ENCODE data around the gene C11orf98. TPM values are rescaled to one million over a fixed set of nuclear protein-coding genes. Genes with fewer than 3 reads are reported as not detected.
A peak's percentile ranks its signal among the peaks of the same experiment; 100 is the strongest.

The C11orf98 gene
- total and polyA plus RNA-seq, 4 donors = 19.0 to 140 (median 94.7) TPM

DNA sequence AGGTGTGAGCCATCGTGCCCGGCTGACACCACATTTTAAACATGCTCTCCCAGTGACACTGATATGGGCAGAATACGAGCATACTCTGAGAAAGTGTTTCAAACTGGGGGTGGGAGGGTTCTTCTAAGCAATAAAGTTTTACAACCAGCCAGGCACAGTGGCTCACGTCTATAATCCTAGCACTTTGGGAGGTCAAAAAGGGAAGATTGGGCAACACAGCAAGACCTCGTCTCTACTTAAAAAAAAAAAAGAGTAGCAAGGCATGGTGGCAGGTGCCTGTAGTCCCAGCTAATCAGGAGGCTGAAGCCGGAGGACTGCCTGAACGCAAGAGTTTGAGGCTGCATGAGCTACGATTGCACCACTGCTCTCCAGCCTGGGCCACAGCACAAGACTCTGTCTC lies 20.8 kb downstream of the C11orf98 start:
- H3K4me3 ChIP-seq = no peak overlapping the region
- no peak overlapping the region for H3K9ac ChIP-seq (ENCODE audit: insufficient read depth in 1 of 2, low read length in 2 of 2)
- H3K36me3 ChIP-seq (ENCODE audit: control insufficient read depth in 4 of 4, insufficient read depth in 4 of 4, low read length in 4 of 4) = peaks cover 0 to 23% (median 17%) of the 10 kb centered on the region in 4 donors
- no peaks in the 10 kb centered on the region for H3K9me3 ChIP-seq (ENCODE audit: control insufficient read depth in 4 of 4, insufficient read depth in 3 of 4, low read length in 3 of 4)
- H3K27me3 ChIP-seq (ENCODE audit: control insufficient read depth in 3 of 3, insufficient read depth in 3 of 3, low read length in 2 of 3) = no peaks in the 10 kb centered on the region
- H3K27ac ChIP-seq (ENCODE audit: low read depth in 1 of 2, low read length in 1 of 2) = no peak overlapping the region
- ATAC-seq (ENCODE audit: insufficient read depth, low FRiP score) (no peak), DNase-seq (no peak)
- TF ChIP-seq, protein P1, sequence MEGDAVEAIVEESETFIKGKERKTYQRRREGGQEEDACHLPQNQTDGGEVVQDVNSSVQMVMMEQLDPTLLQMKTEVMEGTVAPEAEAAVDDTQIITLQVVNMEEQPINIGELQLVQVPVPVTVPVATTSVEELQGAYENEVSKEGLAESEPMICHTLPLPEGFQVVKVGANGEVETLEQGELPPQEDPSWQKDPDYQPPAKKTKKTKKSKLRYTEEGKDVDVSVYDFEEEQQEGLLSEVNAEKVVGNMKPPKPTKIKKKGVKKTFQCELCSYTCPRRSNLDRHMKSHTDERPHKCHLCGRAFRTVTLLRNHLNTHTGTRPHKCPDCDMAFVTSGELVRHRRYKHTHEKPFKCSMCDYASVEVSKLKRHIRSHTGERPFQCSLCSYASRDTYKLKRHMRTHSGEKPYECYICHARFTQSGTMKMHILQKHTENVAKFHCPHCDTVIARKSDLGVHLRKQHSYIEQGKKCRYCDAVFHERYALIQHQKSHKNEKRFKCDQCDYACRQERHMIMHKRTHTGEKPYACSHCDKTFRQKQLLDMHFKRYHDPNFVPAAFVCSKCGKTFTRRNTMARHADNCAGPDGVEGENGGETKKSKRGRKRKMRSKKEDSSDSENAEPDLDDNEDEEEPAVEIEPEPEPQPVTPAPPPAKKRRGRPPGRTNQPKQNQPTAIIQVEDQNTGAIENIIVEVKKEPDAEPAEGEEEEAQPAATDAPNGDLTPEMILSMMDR (IDR thresholded peaks at IDR 0.05; ENCODE audit: control extremely low read depth, extremely low read depth) = no peak
- peaks cover 0 to 14% (median 6%) of the 10 kb centered on the region in 5 donors for H3K4me1 ChIP-seq (ENCODE audit: control insufficient read depth in 5 of 5, insufficient read depth in 5 of 5, low read length in 5 of 5)
- WGBS, 2 donors = 78 to 85% methylated on average over 8 of the region's 8 CpGs

DNA sequence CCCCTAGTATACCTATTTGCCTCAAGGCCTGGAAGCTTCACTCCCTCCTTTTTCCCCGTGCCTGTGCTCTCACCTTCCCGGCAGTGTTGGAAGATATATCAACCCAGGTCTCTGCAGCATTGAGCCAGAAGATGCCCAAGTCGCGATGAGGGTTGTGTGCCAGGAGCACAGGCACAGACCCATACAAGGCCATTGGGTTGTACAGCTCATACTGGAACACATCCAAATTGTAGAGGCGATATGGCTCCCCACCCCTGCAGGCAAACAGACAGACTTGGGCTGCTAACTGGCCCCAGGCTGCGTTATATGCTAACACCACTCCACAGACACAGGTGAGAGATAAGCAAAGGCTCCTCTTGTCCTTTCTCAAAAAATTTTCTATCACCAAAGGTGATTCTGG lies 32.5 kb downstream of the C11orf98 start:
- Histone ChIP-seq H3K27ac (ENCODE audit: low read depth in 1 of 2, low read length in 1 of 2) (no peak overlapping the region), H3K9ac (ENCODE audit: insufficient read depth in 1 of 2, low read length in 2 of 2) (no peak overlapping the region), H3K4me3 (no peak overlapping the region), H3K36me3 (ENCODE audit: control insufficient read depth in 4 of 4, insufficient read depth in 4 of 4, low read length in 4 of 4) (peaks cover 37 to 64% (median 62%) of the 10 kb centered on the region in 4 donors), H3K4me1 (ENCODE audit: control insufficient read depth in 5 of 5, insufficient read depth in 5 of 5, low read length in 5 of 5) (no peaks in the 10 kb centered on the region), H3K9me3 (ENCODE audit: control insufficient read depth in 4 of 4, insufficient read depth in 3 of 4, low read length in 3 of 4) (no peaks in the 10 kb centered on the region), H3K27me3 (ENCODE audit: control insufficient read depth in 3 of 3, insufficient read depth in 3 of 3, low read length in 2 of 3) (no peaks in the 10 kb centered on the region)
- DNase-seq (no peak), ATAC-seq (ENCODE audit: insufficient read depth, low FRiP score) (no peak)
- TF ChIP-seq, protein P1 (IDR thresholded peaks at IDR 0.05; ENCODE audit: control extremely low read depth, extremely low read depth) = no peak
- WGBS, 2 donors = 94 to 96% methylated on average over 6 of the region's 6 CpGs

DNA sequence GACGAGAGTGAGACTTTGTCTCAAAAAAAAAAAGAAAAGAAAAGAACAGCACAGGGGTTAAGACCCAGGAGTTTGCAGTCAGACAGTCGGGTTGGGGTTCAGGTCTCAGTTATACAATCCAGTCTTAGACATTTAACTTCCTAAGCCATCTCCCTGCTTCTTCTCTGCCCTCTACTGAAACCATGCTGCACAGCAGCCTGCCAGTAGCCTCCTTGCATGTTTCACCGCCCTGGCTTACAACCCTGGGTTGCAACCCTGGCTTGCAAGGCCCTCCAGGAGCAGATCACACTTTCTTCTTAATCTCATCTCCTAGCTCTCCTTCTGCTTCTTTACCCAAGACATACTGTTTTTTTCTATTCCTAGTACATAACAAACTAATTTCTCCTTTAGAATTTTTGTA lies 37.3 kb downstream of the C11orf98 start:
- H3K27ac ChIP-seq (ENCODE audit: low read depth in 1 of 2, low read length in 1 of 2) = no peak overlapping the region
- no peak overlapping the region for H3K9ac ChIP-seq (ENCODE audit: insufficient read depth in 1 of 2, low read length in 2 of 2)
- H3K36me3 ChIP-seq (ENCODE audit: control insufficient read depth in 4 of 4, insufficient read depth in 4 of 4, low read length in 4 of 4) = peaks cover 26 to 64% (median 62%) of the 10 kb centered on the region in 4 donors
- no peaks in the 10 kb centered on the region for H3K27me3 ChIP-seq (ENCODE audit: control insufficient read depth in 3 of 3, insufficient read depth in 3 of 3, low read length in 2 of 3)
- ATAC-seq (ENCODE audit: insufficient read depth, low FRiP score) (no peak), DNase-seq (no peak)
- H3K4me3 ChIP-seq = no peak overlapping the region
- H3K9me3 ChIP-seq (ENCODE audit: control insufficient read depth in 4 of 4, insufficient read depth in 3 of 4, low read length in 3 of 4) = no peaks in the 10 kb centered on the region
- TF ChIP-seq, protein P1 (IDR thresholded peaks at IDR 0.05; ENCODE audit: control extremely low read depth, extremely low read depth) = no peak
- 84 to 90% methylated on average over 3 of the region's 3 CpGs for WGBS, 2 donors
- H3K4me1 ChIP-seq (ENCODE audit: control insufficient read depth in 5 of 5, insufficient read depth in 5 of 5, low read length in 5 of 5) = peaks cover 0 to under 1% (median 0%) of the 10 kb centered on the region in 5 donors

DNA sequence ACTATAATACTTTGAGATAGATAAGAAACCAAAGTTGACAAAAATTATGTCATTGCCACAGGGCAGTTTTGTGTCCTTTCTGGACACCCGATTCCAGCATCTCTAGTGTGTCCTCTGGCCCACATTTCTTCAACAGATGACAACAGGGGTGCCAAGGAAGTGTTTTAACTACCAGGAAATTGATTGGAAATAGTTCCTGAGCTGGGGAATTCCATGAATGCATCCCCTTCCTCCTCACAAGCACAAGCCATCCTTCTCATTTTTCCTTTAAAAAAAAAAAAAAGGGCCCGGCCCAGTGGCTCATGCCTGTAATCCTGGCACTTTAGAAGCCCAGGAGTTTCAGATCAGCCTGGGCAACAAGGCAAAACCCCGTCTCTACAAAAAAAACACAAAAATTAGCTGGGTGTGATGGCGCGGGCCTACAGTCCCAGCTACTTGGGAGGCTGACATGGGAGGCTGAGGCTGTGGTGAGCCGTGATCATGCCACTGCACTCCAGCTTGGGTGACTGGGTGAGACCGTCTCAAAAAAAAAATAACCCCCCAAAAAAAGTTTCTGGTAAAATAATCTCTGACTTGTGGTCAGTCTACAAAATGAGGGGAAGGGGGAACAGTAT lies 42.4 kb downstream of the C11orf98 start:
- no peak overlapping the region for H3K4me3 ChIP-seq
- peaks cover 7 to 24% (median 23%) of the 10 kb centered on the region in 4 donors for H3K36me3 ChIP-seq (ENCODE audit: control insufficient read depth in 4 of 4, insufficient read depth in 4 of 4, low read length in 4 of 4)
- no peak overlapping the region for H3K9ac ChIP-seq (ENCODE audit: insufficient read depth in 1 of 2, low read length in 2 of 2)
- 88% methylated on average over 7 of the region's 7 CpGs for WGBS, 2 donors
- ATAC-seq (ENCODE audit: insufficient read depth, low FRiP score) (no peak), DNase-seq (no peak)
- peaks cover 0 to 15% (median 6%) of the 10 kb centered on the region in 5 donors for H3K4me1 ChIP-seq (ENCODE audit: control insufficient read depth in 5 of 5, insufficient read depth in 5 of 5, low read length in 5 of 5)
- H3K27ac ChIP-seq (ENCODE audit: low read depth in 1 of 2, low read length in 1 of 2) = peak overlapping the region; percentile 80 to 95
- TF ChIP-seq, protein P1 (IDR thresholded peaks at IDR 0.05; ENCODE audit: control extremely low read depth, extremely low read depth) = no peak
- no peaks in the 10 kb centered on the region for H3K9me3 ChIP-seq (ENCODE audit: control insufficient read depth in 4 of 4, insufficient read depth in 3 of 4, low read length in 3 of 4)
- H3K27me3 ChIP-seq (ENCODE audit: control insufficient read depth in 3 of 3, insufficient read depth in 3 of 3, low read length in 2 of 3) = no peaks in the 10 kb centered on the region
